GM23338 (cell line): ENCODE results near the gene MEGF11. TPM values are rescaled to one million over a fixed set of nuclear protein-coding genes. Genes with fewer than 3 reads are reported as not detected.

ENCODE experiments used
- ATAC-seq: fragments of 200-7000 bp; cut with Tn5 transposase; 3 replicates; pipeline ENCODE4 v1.9.1; 2020
- DNase-seq: peaks from one replicate; pipeline ENCODE4 v3.0.0-alpha.2; 2015; ENCODE audit warnings: low spot score
- H2AFZ ChIP-seq: fragments of 200-600 bp; sonication (generic); 2 replicates; pipeline ENCODE4 v1.8.0; 2016; ENCODE audit warnings: antibody characterized with exemption, mild to moderate bottlenecking, moderate library complexity
- H3F3A ChIP-seq: fragments of 200-600 bp; sonication (generic); replicated peaks from 2 replicates; pipeline ENCODE4 v1.8.0; 2017; ENCODE audit warnings: antibody characterized with exemption, mixed run types, low read depth
- H3K27ac ChIP-seq: fragments of 200-600 bp; sonication (generic); 2 replicates; pipeline ENCODE4 v1.6.1; 2016; ENCODE audit warnings: low read depth
- H3K27me3 ChIP-seq: fragments of 200-600 bp; sonication (generic); 2 replicates; pipeline ENCODE4 v1.8.0; 2016; ENCODE audit warnings: mild to moderate bottlenecking, mixed run types, moderate library complexity; ENCODE audit not compliant: insufficient read depth
- H3K36me3 ChIP-seq: fragments of 200-600 bp; sonication (generic); 2 replicates; pipeline ENCODE4 v1.8.0; 2016; ENCODE audit warnings: mild to moderate bottlenecking; ENCODE audit not compliant: insufficient read depth
- H3K4me1 ChIP-seq: fragments of 200-600 bp; sonication (generic); 2 replicates; pipeline ENCODE4 v1.8.0; 2016; ENCODE audit warnings: mild to moderate bottlenecking, moderate library complexity; ENCODE audit not compliant: insufficient read depth
- H3K4me2 ChIP-seq: fragments of 200-600 bp; sonication (generic); 2 replicates; pipeline ENCODE4 v1.7.1; 2017; ENCODE audit warnings: mixed run types
- H3K4me3 ChIP-seq: fragments of 200-600 bp; sonication (generic); 2 replicates; pipeline ENCODE4 v1.6.1; 2016; ENCODE audit warnings: mixed run types
- H3K79me2 ChIP-seq: fragments of 200-600 bp; sonication (generic); replicated peaks from 2 replicates; pipeline ENCODE4 v1.8.0; 2017; ENCODE audit warnings: mild to moderate bottlenecking; ENCODE audit not compliant: insufficient read depth
- H3K9me2 ChIP-seq: fragments of 200-600 bp; sonication (generic); 2 replicates; pipeline ENCODE4 v1.8.0; 2017; ENCODE audit not compliant: insufficient read depth
- H4K20me1 ChIP-seq: fragments of 200-600 bp; sonication (generic); replicated peaks from 2 replicates; pipeline ENCODE4 v1.8.0; 2017; ENCODE audit warnings: mild to moderate bottlenecking; ENCODE audit not compliant: insufficient read depth
- H3K27ac Mint-ChIP-seq: 2 replicates; pipeline ENCODE4 v1.8.0; 2020; ENCODE audit warnings: inconsistent platforms, mild to moderate bottlenecking, moderate library complexity, mixed read lengths
- H3K27me3 Mint-ChIP-seq: 3 replicates; pipeline ENCODE4 v1.8.0; 2022; ENCODE audit warnings: low read depth, mild to moderate bottlenecking, moderate library complexity, mixed read lengths, inconsistent platforms; ENCODE audit not compliant: insufficient read depth, poor library complexity
- H3K36me3 Mint-ChIP-seq: 3 replicates; pipeline ENCODE4 v1.8.0; 2021; ENCODE audit warnings: low read depth, mild to moderate bottlenecking, inconsistent platforms, moderate library complexity, mixed read lengths
- H3K4me1 Mint-ChIP-seq: 3 replicates; pipeline ENCODE4 v1.8.0; 2020; ENCODE audit warnings: mild to moderate bottlenecking, inconsistent platforms, mixed read lengths
- H3K4me3 Mint-ChIP-seq: 3 replicates; pipeline ENCODE4 v1.8.0; 2021; ENCODE audit warnings: moderate library complexity, mild to moderate bottlenecking, inconsistent platforms, mixed read lengths
- H3K9me3 Mint-ChIP-seq: 3 replicates; pipeline ENCODE4 v1.8.0; 2020; ENCODE audit warnings: moderate library complexity, mild to moderate bottlenecking, inconsistent platforms, mixed read lengths
- JUNB ChIP-seq: IDR thresholded peaks from one replicate; pipeline ENCODE4 v1.6.1; 2016; ENCODE audit warnings: antibody characterized with exemption; ENCODE audit not compliant: unreplicated experiment
- ZNF462 ChIP-seq: fragments of 250-450 bp; sonication (Bioruptor Pico); IDR thresholded peaks from 2 replicates; pipeline ENCODE4 v1.5.0; 2020; ENCODE audit warnings: mild to moderate bottlenecking, moderate library complexity
- polyA plus RNA-seq: library from polyadenylated mRNA; unstranded; fragments of >200 nt; fragmentation: Nextera tagmentation; extraction: Ambion mirVana; gene quantifications from 2 replicates; pipeline ENCODE4 v1.2.1, GENCODE V29; 2016
- total RNA-seq: library from RNA; depleted of rRNA; stranded (reverse); fragments of >200 nt; shearing (Covaris generic); gene quantifications from 2 replicates; pipeline ENCODE4 v1.2.3, GENCODE V29; 2014

MEGF11 gene
- total and polyA plus RNA-seq, 2 experiments from 2014 or later = 1.3 to 1.9 TPM

- no peak for TF ChIP-seq ZNF462
Observed at GRCh38 chr15:66040211-66040892, 213.2 kb downstream of the MEGF11 start (continued).

DNA sequence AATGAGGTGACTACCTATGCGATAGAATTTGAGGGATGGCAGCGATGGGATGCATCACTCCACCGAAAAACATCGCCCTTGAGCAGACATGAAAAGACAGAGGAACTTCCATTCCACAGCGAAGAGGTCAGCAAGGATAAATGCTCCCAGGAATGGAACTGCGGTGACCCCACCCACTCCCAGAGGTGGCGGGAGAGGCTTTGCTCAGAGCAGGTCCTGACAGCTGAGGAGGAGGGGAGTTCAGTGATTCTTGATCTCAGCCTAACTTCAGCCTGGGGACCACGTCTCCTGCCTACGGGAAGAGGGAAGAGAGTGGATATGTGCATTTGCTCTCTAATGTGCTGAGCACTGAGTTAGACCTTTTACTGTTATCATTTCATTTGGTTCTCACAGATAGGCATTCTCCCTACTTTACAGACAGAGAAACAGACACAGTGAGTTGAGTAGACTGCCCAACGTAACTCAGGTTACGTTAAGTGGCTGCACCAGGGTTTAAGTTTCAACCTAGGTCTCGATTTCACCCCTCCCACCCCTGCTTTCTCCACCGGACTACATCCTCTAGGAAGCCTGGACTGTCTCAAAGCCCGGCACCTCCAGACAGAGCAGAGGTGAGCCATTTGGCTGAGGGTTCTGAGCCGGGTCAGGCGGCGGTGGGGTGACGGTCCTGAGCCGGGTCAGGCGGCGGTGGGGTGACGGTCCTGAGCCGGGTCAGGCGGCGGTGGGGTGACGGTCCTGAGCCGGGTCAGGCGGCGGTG is 214.3 kb downstream of the MEGF11 start:
- DNase-seq (peak; percentile 67), ATAC-seq (peak; percentile 57)
- Histone ChIP-seq H3K9me2 (no peaks in the 10 kb centered on the region), H3K4me1 (peaks cover 44% of the 10 kb centered on the region), H3K79me2 (no peaks in the 10 kb centered on the region), H4K20me1 (no peaks in the 10 kb centered on the region), H3K36me3 (no peaks in the 10 kb centered on the region), H3F3A (peaks cover 7% of the 10 kb centered on the region; the same call in 1 of the 2 replicates), H2AFZ (peak overlapping the region; percentile 80; the same call in 1 of the 2 replicates), H3K4me3 (peak overlapping the region; percentile 25; the same call in 1 of the 2 replicates), H3K27me3 (no peaks in the 10 kb centered on the region), H3K4me2 (peak overlapping the region; percentile 65), H3K27ac (no peak overlapping the region)
- peaks cover 4% of the 10 kb centered on the region for H3K9me3 Mint-ChIP-seq
- H3K4me3 Mint-ChIP-seq = no peak overlapping the region; the same call in 2 of the 3 replicates
- peaks cover 58% of the 10 kb centered on the region for H3K4me1 Mint-ChIP-seq
- peaks cover 4% of the 10 kb centered on the region for H3K27me3 Mint-ChIP-seq
- H3K36me3 Mint-ChIP-seq = peaks cover 4% of the 10 kb centered on the region; the same call in 2 of the 3 replicates
- H3K27ac Mint-ChIP-seq = no peak overlapping the region
- TF ChIP-seq ZNF462 = no peak
- TF ChIP-seq JUNB = no peak
